Nephron (organoid): ENCODE results near the gene MYOD1.

Experiments
- H3K27ac Mint-ChIP-seq, 3 experiments: 2 replicates each; pipeline ENCODE4 v1.8.0; 2020; ENCODE audit warnings: mixed read lengths in 3 of 3, mild to moderate bottlenecking in 2 of 3, moderate library complexity in 1 of 3
- H3K27me3 Mint-ChIP-seq: 2 replicates; pipeline ENCODE4 v1.8.0; 2021; ENCODE audit warnings: low read depth, mild to moderate bottlenecking, moderate library complexity, mixed read lengths
- H3K36me3 Mint-ChIP-seq: 2 replicates; pipeline ENCODE4 v1.8.0; 2020; ENCODE audit warnings: low read depth, mixed read lengths
- H3K4me1 Mint-ChIP-seq: 2 replicates; pipeline ENCODE4 v1.8.0; 2020; ENCODE audit warnings: mixed read lengths
- H3K4me3 Mint-ChIP-seq, 3 experiments: 2 replicates each; pipeline ENCODE4 v1.8.0; 2020; ENCODE audit warnings: mild to moderate bottlenecking in 3 of 3, mixed read lengths in 3 of 3, moderate library complexity in 2 of 3
- H3K9me3 Mint-ChIP-seq: 2 replicates; pipeline ENCODE4 v1.8.0; 2020; ENCODE audit warnings: mixed read lengths
- CTCF ChIP-seq, 3 experiments: fragments of 200-600 bp; sonication (generic); IDR thresholded peaks; one replicate each; pipeline ENCODE4 v1.5.0; 2021; ENCODE audit warnings: antibody characterized with exemption in 3 of 3; ENCODE audit not compliant: unreplicated experiment in 3 of 3

The MYOD1 gene

DNA sequence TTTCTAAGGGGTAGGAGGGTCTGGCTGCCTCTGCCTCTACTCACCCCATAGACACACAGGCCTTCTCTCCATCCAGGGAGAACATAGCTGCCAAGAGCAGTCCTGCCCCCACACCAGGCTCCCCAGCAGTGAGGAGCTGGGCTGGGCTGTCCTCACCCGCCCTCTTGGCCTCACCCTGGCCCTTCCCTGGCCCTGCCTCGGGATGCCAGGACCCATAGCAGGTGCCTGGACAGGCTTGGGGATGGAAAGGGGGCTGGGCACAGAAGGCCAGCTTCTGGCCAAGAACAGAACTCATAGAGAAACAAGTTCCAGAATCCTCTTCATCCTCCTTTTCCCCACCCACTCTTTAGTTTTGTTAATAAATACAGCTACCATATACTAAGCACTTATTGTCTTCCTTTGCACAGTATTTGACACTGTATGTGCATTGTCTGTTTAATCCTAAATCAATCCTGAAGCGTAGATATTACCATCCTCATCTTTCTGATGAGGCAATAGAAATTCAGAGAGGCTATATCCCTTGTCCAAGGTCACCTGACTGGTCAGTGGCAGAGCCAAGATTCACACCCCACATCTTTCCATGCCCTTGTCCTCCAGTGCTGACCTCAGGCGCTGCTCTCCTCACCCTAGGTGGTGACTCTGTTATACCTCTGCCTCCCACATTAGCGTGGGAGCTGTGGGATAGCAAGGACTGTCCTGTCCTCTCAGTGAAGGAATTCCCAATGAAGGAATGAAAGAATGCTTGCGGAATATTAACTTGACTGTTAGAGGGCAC lies 22.0 kb upstream of the MYOD1 start:
- peaks cover 61% of the 10 kb centered on the region for H3K27me3 Mint-ChIP-seq
- H3K4me3 Mint-ChIP-seq = peak overlapping the region in 1 of 3 experiments; percentile 31
- peak overlapping the region in 1 of 3 experiments; percentile 46 for H3K27ac Mint-ChIP-seq

GRCh38 chr11:17699147-17700114 lies 19.9 kb upstream of the MYOD1 start:
- peaks cover 65% of the 10 kb centered on the region for H3K4me1 Mint-ChIP-seq
- H3K9me3 Mint-ChIP-seq = peaks cover 7% of the 10 kb centered on the region
- no peaks in the 10 kb centered on the region for H3K36me3 Mint-ChIP-seq
- H3K4me3 Mint-ChIP-seq = peak overlapping the region in 2 of 3 experiments; percentile 42 to 53
- TF ChIP-seq CTCF (IDR thresholded peaks at IDR 0.05; ENCODE audit: unreplicated experiment in 3 of 3) = no peak
- peaks cover 41% of the 10 kb centered on the region for H3K27me3 Mint-ChIP-seq
- peak overlapping the region; percentile 70 to 86 (median 77) for H3K27ac Mint-ChIP-seq

More for the DNA sequence above, 22.0 kb upstream of the MYOD1 start:
- Mint-ChIP-seq H3K4me1 (peaks cover 74% of the 10 kb centered on the region), H3K36me3 (no peaks in the 10 kb centered on the region), H3K9me3 (no peaks in the 10 kb centered on the region)
- no peak for TF ChIP-seq CTCF (IDR thresholded peaks at IDR 0.05; ENCODE audit: unreplicated experiment in 3 of 3)

- Mint-ChIP-seq H3K27me3 (peaks cover 38% of the 10 kb centered on the region), H3K27ac (peak overlapping the region in 1 of 3 experiments; percentile 70), H3K4me1 (peaks cover 54% of the 10 kb centered on the region), H3K9me3 (peaks cover 7% of the 10 kb centered on the region), H3K36me3 (no peaks in the 10 kb centered on the region), H3K4me3 (peak overlapping the region in 1 of 3 experiments; percentile 7)
- TF ChIP-seq CTCF (IDR thresholded peaks at IDR 0.05; ENCODE audit: unreplicated experiment in 3 of 3) = no peak
Measured at GRCh38 chr11:17700991-17701390, 18.4 kb upstream of the MYOD1 start.

DNA sequence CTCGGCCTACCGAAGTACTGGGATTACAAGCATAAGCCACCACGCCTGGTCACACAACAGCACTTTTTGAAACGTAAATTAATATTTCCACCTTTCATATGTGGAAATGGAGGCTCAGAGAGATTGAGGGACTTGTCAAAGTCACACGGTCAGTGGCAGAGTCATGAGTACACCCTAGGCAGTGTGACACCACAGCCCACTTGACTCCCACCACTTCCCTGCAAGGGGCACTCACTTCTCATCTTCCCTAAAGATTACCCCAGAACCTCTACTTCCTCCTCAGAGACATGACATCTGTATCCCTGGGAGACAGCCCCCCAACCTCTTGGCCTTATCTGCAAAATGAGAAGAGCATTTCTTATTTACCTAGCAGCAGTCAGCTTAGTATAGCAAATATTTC lies 16.5 kb upstream of the MYOD1 start:
- Mint-ChIP-seq H3K4me1 (peaks cover 48% of the 10 kb centered on the region), H3K27me3 (peaks cover 22% of the 10 kb centered on the region), H3K4me3 (no peak overlapping the region), H3K27ac (no peak overlapping the region), H3K9me3 (peaks cover 7% of the 10 kb centered on the region), H3K36me3 (no peaks in the 10 kb centered on the region)
- TF ChIP-seq CTCF (IDR thresholded peaks at IDR 0.05; ENCODE audit: unreplicated experiment in 3 of 3) = no peak

DNA sequence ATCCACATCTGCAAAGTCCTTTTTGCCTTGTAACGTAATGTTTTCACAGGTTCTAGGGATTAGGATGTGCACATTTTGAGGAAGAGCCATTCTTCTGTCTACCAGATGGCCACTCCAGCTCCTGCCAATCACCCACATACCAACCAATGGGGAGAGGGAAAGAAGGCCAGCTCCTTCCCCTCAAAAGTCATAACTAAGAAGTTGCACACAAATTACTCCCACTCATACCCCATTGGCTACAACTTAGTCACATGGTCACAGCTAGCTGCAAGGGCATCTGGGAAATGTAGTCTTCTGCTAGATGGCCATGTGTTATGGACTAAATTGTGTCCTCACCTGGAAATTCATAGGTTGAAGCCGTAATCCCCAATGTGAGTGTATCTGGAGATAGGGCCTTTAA lies 15.4 kb upstream of the MYOD1 start:
- Mint-ChIP-seq H3K36me3 (no peaks in the 10 kb centered on the region), H3K4me3 (no peak overlapping the region), H3K9me3 (peaks cover 7% of the 10 kb centered on the region), H3K27ac (no peak overlapping the region), H3K4me1 (peaks cover 40% of the 10 kb centered on the region), H3K27me3 (peaks cover 20% of the 10 kb centered on the region)
- no peak for TF ChIP-seq CTCF (IDR thresholded peaks at IDR 0.05; ENCODE audit: unreplicated experiment in 3 of 3)
